Mammary epithelial cell (primary cell): ENCODE data around the gene PRDM13.

Source experiments
- CTCF ChIP-seq, 2 donors: IDR thresholded peaks in 1 of 2; conservative IDR thresholded peaks in 1 of 2; 2 replicates each; pipeline ENCODE4 v1.5.1; 2011 to 2012; ENCODE audit warnings: inconsistent platforms in 2 of 2, low read length in 2 of 2, mild to moderate bottlenecking in 2 of 2, control low read depth in 1 of 2, low read depth in 1 of 2; ENCODE audit not compliant: insufficient read depth in 1 of 2; ENCODE audit errors: extremely low read depth in 1 of 2
- EZH2 ChIP-seq: IDR thresholded peaks from 2 replicates; pipeline ENCODE4 v1.6.1; 2012; ENCODE audit warnings: low read length, inconsistent platforms, borderline replicate concordance

- TF ChIP-seq CTCF (conservative IDR thresholded peaks at IDR 0.05 in 1 of 2, IDR thresholded peaks at IDR 0.05 in 1 of 2; ENCODE audit: extremely low read depth in 1 of 2, insufficient read depth in 1 of 2, low read depth in 1 of 2, low read length in 2 of 2) (no peak), EZH2 (no peak)
Observed at GRCh38 chr6:99613409-99613704, 6.7 kb downstream of the PRDM13 start.
